ENCODE data around the gene OTX2.

DNA sequence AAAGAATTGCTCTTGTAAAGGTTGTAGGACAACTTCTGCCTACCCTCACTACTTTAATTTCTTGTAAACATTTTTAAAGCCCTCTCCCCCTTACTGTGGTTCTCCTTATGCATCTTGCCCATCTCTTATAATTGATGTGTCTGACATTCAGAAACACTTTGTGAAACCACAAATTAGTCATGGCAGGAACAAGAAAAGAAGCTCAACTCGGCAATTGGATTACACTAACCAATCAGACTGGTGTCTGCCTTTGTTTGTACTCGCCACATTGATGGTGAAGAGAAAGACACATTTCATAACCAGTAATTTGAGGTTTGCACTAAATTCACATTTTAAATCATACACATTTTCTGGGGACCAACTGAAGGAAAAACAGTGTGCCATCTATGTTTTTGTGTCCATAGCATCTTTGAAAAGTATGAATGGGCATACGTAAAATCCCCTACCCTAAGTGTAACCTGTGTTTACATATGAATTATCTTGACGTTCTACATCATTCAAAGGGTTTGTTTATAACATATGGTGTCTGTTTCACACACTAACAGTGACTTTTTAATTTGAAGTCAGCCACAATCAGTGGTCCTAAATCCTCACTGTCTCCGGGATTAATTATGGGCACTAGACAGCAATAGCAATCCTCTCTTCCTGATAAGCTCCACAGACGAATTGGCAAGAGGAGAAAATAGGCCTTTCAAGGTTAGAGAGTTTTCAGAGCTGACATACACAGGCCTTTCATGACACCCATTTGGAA lies 49.9 kb downstream of the OTX2 start:
- TF ChIP-seq, protein P1, sequence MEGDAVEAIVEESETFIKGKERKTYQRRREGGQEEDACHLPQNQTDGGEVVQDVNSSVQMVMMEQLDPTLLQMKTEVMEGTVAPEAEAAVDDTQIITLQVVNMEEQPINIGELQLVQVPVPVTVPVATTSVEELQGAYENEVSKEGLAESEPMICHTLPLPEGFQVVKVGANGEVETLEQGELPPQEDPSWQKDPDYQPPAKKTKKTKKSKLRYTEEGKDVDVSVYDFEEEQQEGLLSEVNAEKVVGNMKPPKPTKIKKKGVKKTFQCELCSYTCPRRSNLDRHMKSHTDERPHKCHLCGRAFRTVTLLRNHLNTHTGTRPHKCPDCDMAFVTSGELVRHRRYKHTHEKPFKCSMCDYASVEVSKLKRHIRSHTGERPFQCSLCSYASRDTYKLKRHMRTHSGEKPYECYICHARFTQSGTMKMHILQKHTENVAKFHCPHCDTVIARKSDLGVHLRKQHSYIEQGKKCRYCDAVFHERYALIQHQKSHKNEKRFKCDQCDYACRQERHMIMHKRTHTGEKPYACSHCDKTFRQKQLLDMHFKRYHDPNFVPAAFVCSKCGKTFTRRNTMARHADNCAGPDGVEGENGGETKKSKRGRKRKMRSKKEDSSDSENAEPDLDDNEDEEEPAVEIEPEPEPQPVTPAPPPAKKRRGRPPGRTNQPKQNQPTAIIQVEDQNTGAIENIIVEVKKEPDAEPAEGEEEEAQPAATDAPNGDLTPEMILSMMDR (IDR thresholded peaks at IDR 0.05; ENCODE audit: low read length) = no peak
- no peak for TF ChIP-seq EZH2 (IDR thresholded peaks at IDR 0.05; ENCODE audit: borderline replicate concordance, low read length)
